ENCODE results near the gene SLC26A5. TPM values are rescaled to one million over a fixed set of nuclear protein-coding genes. Genes with fewer than 3 reads are reported as not detected.

Gene SLC26A5
- total and polyA plus RNA-seq, 2 of the 8 experiments (the other 6 are each of a cell fraction or from before 2014, with no cell fraction given): 0.09 to 0.24 TPM

GRCh38 chr7:103389263-103389662, 56.7 kb downstream of the SLC26A5 start:
- no peak for FAIRE-seq
- 90% methylated on average over 3 of the region's 3 CpGs; no CpG with 5 or more reads in 1 of the 2 experiments for WGBS, 2 experiments (ENCODE audit: extremely low coverage in 1 of 2, insufficient coverage in 1 of 2, insufficient read length in 1 of 2, insufficient replicate concordance in 2 of 2, low coverage in 1 of 2, low lambda C conversion rate in 2 of 2, missing lambda C conversion rate in 1 of 2)

More at GRCh38 chr7:103389263-103389662, 56.7 kb downstream of the SLC26A5 start:
- no peak overlapping the region for H3K27ac ChIP-seq (ENCODE audit: low read depth, low read length)
- no peak overlapping the region for H3K14ac ChIP-seq (ENCODE audit: insufficient read length)
- no peaks in the 10 kb centered on the region for H3K23me2 ChIP-seq (ENCODE audit: low read depth, low read length)
- no peak overlapping the region for H3K4ac ChIP-seq (replicated peaks; ENCODE audit: insufficient read length, low read depth, low read length)
- no peaks in the 10 kb centered on the region for H3K27me3 ChIP-seq (replicated peaks in 1 of 4; ENCODE audit: control insufficient read depth in 3 of 4, extremely low read depth in 1 of 4, insufficient read depth in 3 of 4, low read length in 3 of 4)
- ChIA-PET CTCF (ENCODE audit: partially characterized antibody) (no interaction called here), POLR2A (ENCODE audit: partially characterized antibody) (no interaction called here)
- H4K91ac ChIP-seq (replicated peaks; ENCODE audit: insufficient read length, low read length): no peak overlapping the region
- no peak overlapping the region for H3K4me2 ChIP-seq (ENCODE audit: insufficient read depth in 1 of 2, low read depth in 2 of 2, low read length in 2 of 2)
- H2BK5ac ChIP-seq (ENCODE audit: low read depth, low read length): no peak overlapping the region
- TF ChIP-seq RNF2 (IDR thresholded peaks at IDR 0.05; ENCODE audit: borderline replicate concordance, low read depth, low read length, missing control alignments, poor library complexity, severe bottlenecking): no peak
- TF ChIP-seq SIRT6 (IDR thresholded peaks at IDR 0.05; ENCODE audit: low read length): no peak
- TF ChIP-seq TEAD4 (IDR thresholded peaks at IDR 0.05; ENCODE audit: low read depth, low read length): no peak
- TF ChIP-seq NANOG (IDR thresholded peaks at IDR 0.05; ENCODE audit: insufficient read depth, low read depth, low read length, poor library complexity, severe bottlenecking): no peak
- TF ChIP-seq ASH2L (IDR thresholded peaks at IDR 0.05; ENCODE audit: low read length): no peak
- no peak for TF ChIP-seq EZH2 (IDR thresholded peaks at IDR 0.05; ENCODE audit: low read depth, low read length, severe bottlenecking)
- no peak for TF ChIP-seq CHD2 (IDR thresholded peaks at IDR 0.05; ENCODE audit: low read length)
- no peak for TF ChIP-seq BACH1 (IDR thresholded peaks at IDR 0.05; ENCODE audit: low read length)
- no peak for TF ChIP-seq TBP (IDR thresholded peaks at IDR 0.05; ENCODE audit: low read depth, low read length)
- no peak for TF ChIP-seq GABPA (IDR thresholded peaks at IDR 0.05; ENCODE audit: borderline replicate concordance, insufficient read depth, low read length)
- TF ChIP-seq EP300 (IDR thresholded peaks at IDR 0.05; ENCODE audit: borderline replicate concordance in 1 of 2, low read depth in 2 of 2, low read length in 2 of 2): no peak
- TF ChIP-seq EGR1 (IDR thresholded peaks at IDR 0.05; ENCODE audit: borderline replicate concordance, low read depth, low read length): no peak
- no peak for TF ChIP-seq CEBPB (IDR thresholded peaks at IDR 0.05; ENCODE audit: low read depth, low read length)
- no peak for TF ChIP-seq SP4 (IDR thresholded peaks at IDR 0.05; ENCODE audit: low read length)
- no peak for TF ChIP-seq SIN3A (conservative IDR thresholded peaks at IDR 0.05 in 1 of 2, IDR thresholded peaks at IDR 0.05 in 1 of 2; ENCODE audit: low read depth in 1 of 2, low read length in 2 of 2)
- H3K9me3 ChIP-seq (ENCODE audit: insufficient read depth in 2 of 2, low read depth in 1 of 2, low read length in 1 of 2): no peaks in the 10 kb centered on the region
- H2BK12ac ChIP-seq (ENCODE audit: low read depth, low read length): no peak overlapping the region
- DNase-seq (ENCODE audit: low read depth in 1 of 2, low spot score in 2 of 2): no peak
- no peak overlapping the region for H3K9ac ChIP-seq (replicated peaks in 1 of 4; ENCODE audit: extremely low read depth in 1 of 4, low read depth in 3 of 4, low read length in 3 of 4)
- no peaks in the 10 kb centered on the region for H3K79me2 ChIP-seq (ENCODE audit: control insufficient read depth in 1 of 2, insufficient read depth in 2 of 2, low read length in 2 of 2)
- no peaks in the 10 kb centered on the region for H3K4me1 ChIP-seq (replicated peaks in 1 of 4; ENCODE audit: control insufficient read depth in 3 of 4, insufficient read depth in 4 of 4, low read length in 3 of 4)
- no peak overlapping the region for H3K4me3 ChIP-seq (ENCODE audit: extremely low read depth in 1 of 4, insufficient read depth in 2 of 4, low read depth in 3 of 4, low read length in 4 of 4)
- H2BK120ac ChIP-seq (replicated peaks; ENCODE audit: low read depth, low read length): no peak overlapping the region
- no peaks in the 10 kb centered on the region for H3K79me1 ChIP-seq (ENCODE audit: low read depth, low read length)
- no peak overlapping the region for H2BK20ac ChIP-seq (ENCODE audit: low read length)
- no peaks in the 10 kb centered on the region for H4K20me1 ChIP-seq (replicated peaks in 1 of 2; ENCODE audit: control insufficient read depth in 1 of 2, insufficient read depth in 2 of 2, low read length in 2 of 2)
- no peak overlapping the region for H3K23ac ChIP-seq (ENCODE audit: insufficient read length)
- no peaks in the 10 kb centered on the region for H3K36me3 ChIP-seq (ENCODE audit: control insufficient read depth in 2 of 4, insufficient read depth in 4 of 4, low read length in 3 of 4)
- H2BK15ac ChIP-seq (ENCODE audit: low read length): no peak overlapping the region
- no peak overlapping the region for H4K5ac ChIP-seq (ENCODE audit: insufficient read length, low read depth, low read length)
- H2AK5ac ChIP-seq (ENCODE audit: low read depth, low read length): no peak overlapping the region
- no peak overlapping the region for H3K56ac ChIP-seq (replicated peaks; ENCODE audit: insufficient read length, low read depth, low read length)
- H3K18ac ChIP-seq (ENCODE audit: extremely low read depth, low read length): no peak overlapping the region
- H4K8ac ChIP-seq (ENCODE audit: extremely low read depth, insufficient read depth, low read length): no peak overlapping the region
- H2AFZ ChIP-seq (ENCODE audit: low read length): no peak overlapping the region
